H7 (cell line): ENCODE results near the gene COL27A1. TPM values are rescaled to one million over a fixed set of nuclear protein-coding genes. Genes with fewer than 3 reads are reported as not detected.

Source experiments
- DNase-seq: peaks from one replicate; pipeline ENCODE4 v3.0.0; 2012
- H3K27me3 ChIP-seq: 2 replicates; pipeline ENCODE4 v1.6.0; 2011; ENCODE audit warnings: mild to moderate bottlenecking, low read length; ENCODE audit not compliant: control insufficient read depth, insufficient read depth
- H3K36me3 ChIP-seq: replicated peaks from 2 replicates; pipeline ENCODE4 v1.5.1; 2011; ENCODE audit warnings: low read length; ENCODE audit not compliant: control insufficient read depth, insufficient read depth
- H3K4me3 ChIP-seq: 2 replicates; pipeline ENCODE4 v1.5.1; 2011; ENCODE audit warnings: low read depth, mild to moderate bottlenecking, control low read depth, low read length, moderate library complexity; ENCODE audit not compliant: insufficient read depth
- total RNA-seq: library from RNA; depleted of rRNA; stranded (reverse); fragments of >200 nt; shearing (Covaris generic); gene quantifications from 2 replicates; pipeline ENCODE4 v1.2.3, GENCODE V29; 2014; rRNA removed

The COL27A1 gene
- total RNA-seq, result 10.5 and 10.8 TPM in 2 replicates

GRCh38 chr9:114155263-114155994 is at the start of gene COL27A1:
TSS of gene COL27A1 (plus strand) at chr9:114155537. CDS start at chr9:114155951, 414 bp downstream.
- no peaks in the 10 kb centered on the region for H3K36me3 ChIP-seq

GRCh38 chr9:114107286-114108001 is 47.9 kb upstream of the COL27A1 start:
- peaks cover 2% of the 10 kb centered on the region for H3K27me3 ChIP-seq
- no peaks in the 10 kb centered on the region for H3K36me3 ChIP-seq
- no peak overlapping the region for H3K4me3 ChIP-seq
- no peak for DNase-seq

More at GRCh38 chr9:114155263-114155994, at the start of gene COL27A1:
- H3K4me3 ChIP-seq, result peak within 1 kb of the TSS; percentile 68
- H3K27me3 ChIP-seq, result peaks cover 22% of the 10 kb centered on the region
- peak; percentile 98 for DNase-seq

- peak; percentile 95 for DNase-seq
- Histone ChIP-seq H3K36me3 (no peaks in the 10 kb centered on the region), H3K27me3 (peaks cover 2% of the 10 kb centered on the region), H3K4me3 (no peak overlapping the region)
These were observed 47.1 kb upstream of the COL27A1 start for GRCh38 chr9:114108016-114108833.

- DNase-seq, result no peak
- peaks cover 2% of the 10 kb centered on the region for H3K27me3 ChIP-seq
- H3K36me3 ChIP-seq, result no peaks in the 10 kb centered on the region
- H3K4me3 ChIP-seq, result no peak overlapping the region
These were observed 46.2 kb upstream of the COL27A1 start for GRCh38 chr9:114109124-114109523.

- H3K27me3 ChIP-seq, result peaks cover 2% of the 10 kb centered on the region
- H3K4me3 ChIP-seq, result no peak overlapping the region
- no peak for DNase-seq
- H3K36me3 ChIP-seq, result no peaks in the 10 kb centered on the region
These were observed 45.2 kb upstream of the COL27A1 start for GRCh38 chr9:114110180-114110579.

- Histone ChIP-seq H3K36me3 (no peaks in the 10 kb centered on the region), H3K27me3 (peaks cover 2% of the 10 kb centered on the region), H3K4me3 (no peak overlapping the region)
- DNase-seq, result no peak
These were observed 43.0 kb upstream of the COL27A1 start for GRCh38 chr9:114112325-114112724.

- Histone ChIP-seq H3K4me3 (no peak overlapping the region), H3K27me3 (peaks cover 2% of the 10 kb centered on the region), H3K36me3 (no peaks in the 10 kb centered on the region)
- DNase-seq, result peak; percentile 23
These were observed 42.4 kb upstream of the COL27A1 start for GRCh38 chr9:114112778-114113584.

GRCh38 chr9:114114364-114114763 is 41.0 kb upstream of the COL27A1 start:
- DNase-seq, result no peak
- no peak overlapping the region for H3K4me3 ChIP-seq
- no peaks in the 10 kb centered on the region for H3K36me3 ChIP-seq
- no peaks in the 10 kb centered on the region; the same call in 1 of the 2 replicates for H3K27me3 ChIP-seq

GRCh38 chr9:114115654-114116125 is 39.6 kb upstream of the COL27A1 start:
- peak; percentile 55 for DNase-seq
- Histone ChIP-seq H3K27me3 (no peaks in the 10 kb centered on the region; the same call in 1 of the 2 replicates), H3K36me3 (no peaks in the 10 kb centered on the region), H3K4me3 (no peak overlapping the region)

GRCh38 chr9:114116126-114116747 is 39.1 kb upstream of the COL27A1 start:
- peak; percentile 67 for DNase-seq
- Histone ChIP-seq H3K27me3 (no peaks in the 10 kb centered on the region; the same call in 1 of the 2 replicates), H3K36me3 (no peaks in the 10 kb centered on the region), H3K4me3 (no peak overlapping the region)

GRCh38 chr9:114117614-114117995 is 37.7 kb upstream of the COL27A1 start:
- peak; percentile 20 for DNase-seq
- Histone ChIP-seq H3K36me3 (no peaks in the 10 kb centered on the region), H3K4me3 (no peak overlapping the region), H3K27me3 (no peaks in the 10 kb centered on the region; the same call in 1 of the 2 replicates)

GRCh38 chr9:114117996-114118830 is 37.1 kb upstream of the COL27A1 start:
- peak; percentile 59 for DNase-seq
- H3K36me3 ChIP-seq, result no peaks in the 10 kb centered on the region

More at GRCh38 chr9:114117996-114118830, 37.1 kb upstream of the COL27A1 start:
- H3K27me3 ChIP-seq, result no peaks in the 10 kb centered on the region; the same call in 1 of the 2 replicates
- H3K4me3 ChIP-seq, result no peak overlapping the region
